Chondrocyte (in vitro differentiated cells): Measurements from ENCODE around the gene EXOC3L1. TPM values are rescaled to one million over a fixed set of nuclear protein-coding genes. Genes with fewer than 3 reads are reported as not detected.

Experiments
- DNase-seq: peaks from one replicate; pipeline ENCODE4 v3.0.0; 2021; ENCODE audit warnings: mixed read lengths, low spot score
- H3K27ac Mint-ChIP-seq: one replicate; pipeline ENCODE4 v1.8.0; 2021; ENCODE audit warnings: mild to moderate bottlenecking, moderate library complexity, mixed read lengths; ENCODE audit not compliant: unreplicated experiment
- H3K27me3 Mint-ChIP-seq: 2 replicates; pipeline ENCODE4 v1.8.0; 2021; ENCODE audit warnings: low read depth, mixed read lengths
- H3K36me3 Mint-ChIP-seq: 2 replicates; pipeline ENCODE4 v1.8.0; 2021; ENCODE audit warnings: low read depth, mixed read lengths
- H3K4me1 Mint-ChIP-seq: 2 replicates; pipeline ENCODE4 v1.8.0; 2021; ENCODE audit warnings: low read depth, mild to moderate bottlenecking, mixed read lengths
- H3K4me3 Mint-ChIP-seq: one replicate; pipeline ENCODE4 v1.8.0; 2021; ENCODE audit warnings: mild to moderate bottlenecking, moderate library complexity, mixed read lengths; ENCODE audit not compliant: unreplicated experiment
- H3K9me3 Mint-ChIP-seq: 2 replicates; pipeline ENCODE4 v1.8.0; 2021; ENCODE audit warnings: low read depth, mixed read lengths
- CTCF ChIP-seq: fragments of 200-600 bp; sonication (generic); IDR thresholded peaks from 2 replicates; pipeline ENCODE4 v1.5.0; 2021; ENCODE audit warnings: antibody characterized with exemption, mild to moderate bottlenecking, moderate library complexity
- total RNA-seq: library from RNA; stranded (reverse); gene quantifications from 3 replicates; pipeline ENCODE4 v1.2.1, GENCODE V29; 2021

EXOC3L1 gene
- total RNA-seq, 1 donor from 2014 or later, result not detected

GRCh38 chr16:67226295-67226803, 36.4 kb upstream of the EXOC3L1 start:
- TF ChIP-seq CTCF, result no peak
- Mint-ChIP-seq H3K27me3 (no peaks in the 10 kb centered on the region), H3K36me3 (peaks cover 19% of the 10 kb centered on the region), H3K27ac (peak overlapping the region; percentile 99), H3K4me1 (peaks cover 31% of the 10 kb centered on the region), H3K4me3 (peak overlapping the region; percentile 98), H3K9me3 (no peaks in the 10 kb centered on the region)
- DNase-seq, result no peak

- Mint-ChIP-seq H3K27me3 (no peaks in the 10 kb centered on the region), H3K4me1 (peaks cover 31% of the 10 kb centered on the region), H3K4me3 (no peak overlapping the region), H3K27ac (no peak overlapping the region), H3K36me3 (peaks cover 8% of the 10 kb centered on the region), H3K9me3 (no peaks in the 10 kb centered on the region)
- DNase-seq, result no peak
- TF ChIP-seq CTCF, result no peak
Measured at GRCh38 chr16:67223992-67224391, 34.1 kb upstream of the EXOC3L1 start.

- Mint-ChIP-seq H3K27me3 (no peaks in the 10 kb centered on the region), H3K9me3 (no peaks in the 10 kb centered on the region), H3K36me3 (peaks cover 8% of the 10 kb centered on the region), H3K27ac (no peak overlapping the region), H3K4me1 (no peaks in the 10 kb centered on the region), H3K4me3 (no peak overlapping the region)
- no peak for DNase-seq
- TF ChIP-seq CTCF, result no peak
Measured at GRCh38 chr16:67216612-67217490, 26.9 kb upstream of the EXOC3L1 start.

DNA sequence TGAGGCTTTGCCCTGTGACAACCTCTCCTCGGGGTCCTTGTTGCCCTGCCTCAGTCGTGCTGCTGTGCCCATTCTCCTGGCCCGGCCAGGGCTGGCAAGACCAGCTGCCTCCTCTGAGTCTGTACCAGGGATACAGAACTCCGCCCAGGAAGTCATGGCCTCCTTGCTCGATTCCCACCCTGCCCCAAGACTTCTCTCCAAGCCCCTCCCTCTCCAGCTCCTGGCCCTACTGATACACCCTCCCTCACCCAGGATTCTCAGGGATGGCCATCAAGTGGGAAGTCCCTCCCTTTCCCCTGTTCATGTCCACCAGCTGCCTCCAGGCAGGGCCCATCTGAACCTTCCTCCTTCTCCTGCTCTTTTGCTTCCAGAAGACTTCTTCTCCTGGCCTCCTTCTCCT, 25.8 kb upstream of the EXOC3L1 start:
- H3K9me3 Mint-ChIP-seq, result no peaks in the 10 kb centered on the region
- no peaks in the 10 kb centered on the region for H3K4me1 Mint-ChIP-seq
- H3K27me3 Mint-ChIP-seq, result no peaks in the 10 kb centered on the region
- H3K36me3 Mint-ChIP-seq, result peaks cover 8% of the 10 kb centered on the region
- H3K4me3 Mint-ChIP-seq, result no peak overlapping the region
- no peak for DNase-seq
- no peak for TF ChIP-seq CTCF
- no peak overlapping the region for H3K27ac Mint-ChIP-seq

GRCh38 chr16:67213197-67214019, 23.5 kb upstream of the EXOC3L1 start:
- H3K27me3 Mint-ChIP-seq, result no peaks in the 10 kb centered on the region

More at GRCh38 chr16:67213197-67214019, 23.5 kb upstream of the EXOC3L1 start:
- no peaks in the 10 kb centered on the region for H3K4me1 Mint-ChIP-seq
- no peaks in the 10 kb centered on the region for H3K9me3 Mint-ChIP-seq
- no peak overlapping the region for H3K4me3 Mint-ChIP-seq
- TF ChIP-seq CTCF, result no peak
- H3K27ac Mint-ChIP-seq, result no peak overlapping the region
- DNase-seq, result no peak
- peaks cover 8% of the 10 kb centered on the region for H3K36me3 Mint-ChIP-seq
